ENCODE results near the gene COX7A1. TPM values are rescaled to one million over a fixed set of nuclear protein-coding genes. Genes with fewer than 3 reads are reported as not detected.
A peak's percentile ranks its signal among the peaks of the same experiment; 100 is the strongest.

COX7A1 gene
- total and polyA plus RNA-seq, 7 donors: 11.3 to 88.5 (median 43.0) TPM

DNA sequence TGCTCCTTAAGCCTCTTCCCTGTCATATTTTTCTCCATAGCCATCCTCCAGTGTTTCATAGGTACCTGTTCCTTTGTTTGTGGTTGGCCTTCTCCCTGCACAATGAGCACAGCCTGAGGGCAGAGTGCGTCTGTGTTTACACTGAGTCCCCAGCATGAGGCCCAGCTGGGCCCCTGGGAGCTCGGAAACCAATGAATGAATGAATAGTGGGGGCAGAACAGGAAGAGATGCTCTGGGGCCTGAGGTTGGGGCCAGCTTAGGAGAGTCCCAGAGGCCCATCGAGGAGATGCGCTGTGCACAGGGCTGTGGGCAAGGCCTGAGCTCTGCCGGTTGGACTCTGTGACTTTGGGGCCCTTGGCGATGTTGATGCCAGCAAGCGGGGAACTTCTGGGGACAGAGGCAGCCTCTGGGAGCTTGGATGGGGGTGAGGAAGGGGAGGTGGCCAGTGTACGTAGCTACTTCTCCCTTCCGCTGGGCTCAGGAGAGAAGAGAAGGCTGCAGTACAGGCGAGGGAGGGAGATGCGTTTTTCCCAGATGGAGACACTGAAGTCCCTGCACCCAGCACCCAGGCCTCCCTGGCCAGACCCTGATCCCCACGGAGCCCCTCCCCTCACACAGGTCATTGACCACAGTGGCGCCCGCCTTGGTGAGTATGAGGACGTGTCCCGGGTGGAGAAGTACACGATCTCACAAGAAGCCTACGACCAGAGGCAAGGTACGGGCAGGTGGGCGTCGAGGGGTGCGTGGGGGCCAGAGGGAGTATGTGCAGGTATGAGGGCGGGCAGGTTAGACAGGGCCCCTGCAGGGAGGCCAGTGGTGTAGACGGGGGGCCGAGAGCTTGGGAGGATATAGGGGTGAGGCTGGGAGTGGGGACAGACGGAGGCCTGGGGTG is 31.9 kb downstream of the COX7A1 start:
- TF ChIP-seq, protein P1, sequence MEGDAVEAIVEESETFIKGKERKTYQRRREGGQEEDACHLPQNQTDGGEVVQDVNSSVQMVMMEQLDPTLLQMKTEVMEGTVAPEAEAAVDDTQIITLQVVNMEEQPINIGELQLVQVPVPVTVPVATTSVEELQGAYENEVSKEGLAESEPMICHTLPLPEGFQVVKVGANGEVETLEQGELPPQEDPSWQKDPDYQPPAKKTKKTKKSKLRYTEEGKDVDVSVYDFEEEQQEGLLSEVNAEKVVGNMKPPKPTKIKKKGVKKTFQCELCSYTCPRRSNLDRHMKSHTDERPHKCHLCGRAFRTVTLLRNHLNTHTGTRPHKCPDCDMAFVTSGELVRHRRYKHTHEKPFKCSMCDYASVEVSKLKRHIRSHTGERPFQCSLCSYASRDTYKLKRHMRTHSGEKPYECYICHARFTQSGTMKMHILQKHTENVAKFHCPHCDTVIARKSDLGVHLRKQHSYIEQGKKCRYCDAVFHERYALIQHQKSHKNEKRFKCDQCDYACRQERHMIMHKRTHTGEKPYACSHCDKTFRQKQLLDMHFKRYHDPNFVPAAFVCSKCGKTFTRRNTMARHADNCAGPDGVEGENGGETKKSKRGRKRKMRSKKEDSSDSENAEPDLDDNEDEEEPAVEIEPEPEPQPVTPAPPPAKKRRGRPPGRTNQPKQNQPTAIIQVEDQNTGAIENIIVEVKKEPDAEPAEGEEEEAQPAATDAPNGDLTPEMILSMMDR (IDR thresholded peaks at IDR 0.05): no peak
- TF ChIP-seq EP300 (IDR thresholded peaks at IDR 0.05): no peak
- TF ChIP-seq POLR2A (IDR thresholded peaks at IDR 0.05): no peak
- TF ChIP-seq POLR2AphosphoS5 (IDR thresholded peaks at IDR 0.05): no peak
- H3K4me1 ChIP-seq: peaks cover 0 to 24% (median 18%) of the 10 kb centered on the region in 4 donors
- no peaks in the 10 kb centered on the region for H3K9me3 ChIP-seq
- H3K27me3 ChIP-seq: no peaks in the 10 kb centered on the region
- WGBS, 2 donors: 91 to 94% methylated on average over 26 of the region's 26 CpGs
- H3K4me3 ChIP-seq: no peak overlapping the region
- intact Hi-C loops (cut with DNase I): no loop called here
- no peak for DNase-seq
- no peak overlapping the region for H3K27ac ChIP-seq
- peaks cover 7 to 89% (median 43%) of the 10 kb centered on the region in 4 donors for H3K36me3 ChIP-seq

DNA sequence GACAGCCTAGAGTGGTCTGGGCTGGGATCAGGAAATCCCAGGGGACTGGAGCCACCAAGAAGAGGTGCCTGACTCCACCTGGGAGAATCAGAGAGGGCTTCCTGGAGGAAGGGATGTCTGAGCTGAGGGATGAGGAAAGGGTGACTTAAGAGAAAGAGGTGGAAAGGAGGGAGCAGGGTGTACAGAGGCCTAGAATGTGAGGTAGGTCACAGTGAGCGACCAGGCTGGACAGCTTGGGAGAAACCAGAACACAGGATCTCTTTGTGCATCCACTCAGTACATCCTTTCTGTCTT is 36.0 kb downstream of the COX7A1 start:
- no peak for DNase-seq
- intact Hi-C loops (cut with DNase I): no loop called here
- Histone ChIP-seq H3K36me3 (peaks cover 12 to 72% (median 26%) of the 10 kb centered on the region in 4 donors), H3K27ac (peak overlapping the region; percentile 91 to 95 (median 92)), H3K27me3 (no peaks in the 10 kb centered on the region), H3K4me1 (peaks cover 0 to 39% (median 30%) of the 10 kb centered on the region in 4 donors), H3K9me3 (no peaks in the 10 kb centered on the region), H3K4me3 (peak overlapping the region; percentile 51 to 92 (median 82))
- 93 to 94% methylated on average over 1 of the region's 1 CpG for WGBS, 2 donors
- no peak for TF ChIP-seq POLR2A (IDR thresholded peaks at IDR 0.05)
- TF ChIP-seq EP300 (IDR thresholded peaks at IDR 0.05): no peak
- TF ChIP-seq POLR2AphosphoS5 (IDR thresholded peaks at IDR 0.05): no peak
- TF ChIP-seq, protein P1 (IDR thresholded peaks at IDR 0.05): no peak

DNA sequence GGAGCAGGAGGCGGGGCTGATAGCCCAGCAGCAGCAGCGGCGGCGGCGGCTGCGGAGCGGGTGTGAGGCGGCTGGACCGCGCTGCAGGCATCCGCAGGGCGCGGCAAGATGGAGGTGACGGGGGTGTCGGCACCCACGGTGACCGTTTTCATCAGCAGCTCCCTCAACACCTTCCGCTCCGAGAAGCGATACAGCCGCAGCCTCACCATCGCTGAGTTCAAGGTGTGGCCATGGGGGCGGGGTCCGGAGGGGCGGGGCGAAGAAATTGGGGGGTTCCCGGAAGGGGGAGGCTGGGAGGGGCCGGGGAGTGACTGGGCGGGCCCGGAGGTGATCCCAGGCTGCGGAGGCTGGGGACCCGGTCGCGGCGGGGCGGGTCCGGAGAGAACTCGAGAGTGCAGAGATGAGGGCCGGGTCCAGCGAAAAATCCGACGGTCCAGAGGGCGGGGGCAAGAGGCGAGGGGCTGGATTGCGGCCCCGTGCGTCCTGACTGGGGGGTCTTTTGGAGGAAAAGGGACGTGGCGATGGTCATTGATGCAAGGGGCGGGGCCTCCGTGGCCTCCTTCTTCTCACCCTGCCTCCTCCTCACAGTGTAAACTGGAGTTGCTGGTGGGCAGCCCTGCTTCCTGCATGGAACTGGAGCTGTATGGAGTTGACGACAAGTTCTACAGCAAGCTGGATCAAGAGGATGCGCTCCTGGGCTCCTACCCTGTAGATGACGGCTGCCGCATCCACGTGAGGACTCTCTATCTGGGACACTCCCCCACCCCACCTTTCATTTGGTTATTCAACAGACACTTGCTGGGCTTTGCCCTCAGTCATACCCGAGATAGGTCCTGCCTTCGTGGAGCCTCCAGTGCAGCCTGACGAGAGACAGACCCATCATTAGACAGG is 36.5 kb downstream of the COX7A1 start, which contains the start of gene TBCB:
Gene TBCB, plus strand, starts transcription at position 16 of the 891 bp plus-strand sequence. Its CDS starts 93 bp downstream, at position 109.
- Histone ChIP-seq H3K4me3 (peak within 1 kb of the TSS; percentile 74 to 92 (median 84)), H3K27me3 (no peaks in the 10 kb centered on the region), H3K9me3 (no peaks in the 10 kb centered on the region), H3K36me3 (peaks cover 13 to 72% (median 25%) of the 10 kb centered on the region in 4 donors), H3K27ac (peak within 1 kb of the TSS; percentile 91 to 95 (median 92)), H3K4me1 (peaks cover 0 to 39% (median 30%) of the 10 kb centered on the region in 4 donors)
- intact Hi-C loops (cut with DNase I): loop anchor here (2.0 kb wide), 1 partner anchor 121 kb away; the partner anchor contains the start of gene SDHAF1
- TF ChIP-seq POLR2A (IDR thresholded peaks at IDR 0.05) (peak in 1 of 2 donors; percentile 49), POLR2AphosphoS5 (IDR thresholded peaks at IDR 0.05) (peak; percentile 38 to 93 (median 74)), EP300 (IDR thresholded peaks at IDR 0.05) (no peak)
- peak; percentile 92 for DNase-seq
- 3 to 5% methylated on average over 59 of the region's 59 CpGs for WGBS, 2 donors

DNA sequence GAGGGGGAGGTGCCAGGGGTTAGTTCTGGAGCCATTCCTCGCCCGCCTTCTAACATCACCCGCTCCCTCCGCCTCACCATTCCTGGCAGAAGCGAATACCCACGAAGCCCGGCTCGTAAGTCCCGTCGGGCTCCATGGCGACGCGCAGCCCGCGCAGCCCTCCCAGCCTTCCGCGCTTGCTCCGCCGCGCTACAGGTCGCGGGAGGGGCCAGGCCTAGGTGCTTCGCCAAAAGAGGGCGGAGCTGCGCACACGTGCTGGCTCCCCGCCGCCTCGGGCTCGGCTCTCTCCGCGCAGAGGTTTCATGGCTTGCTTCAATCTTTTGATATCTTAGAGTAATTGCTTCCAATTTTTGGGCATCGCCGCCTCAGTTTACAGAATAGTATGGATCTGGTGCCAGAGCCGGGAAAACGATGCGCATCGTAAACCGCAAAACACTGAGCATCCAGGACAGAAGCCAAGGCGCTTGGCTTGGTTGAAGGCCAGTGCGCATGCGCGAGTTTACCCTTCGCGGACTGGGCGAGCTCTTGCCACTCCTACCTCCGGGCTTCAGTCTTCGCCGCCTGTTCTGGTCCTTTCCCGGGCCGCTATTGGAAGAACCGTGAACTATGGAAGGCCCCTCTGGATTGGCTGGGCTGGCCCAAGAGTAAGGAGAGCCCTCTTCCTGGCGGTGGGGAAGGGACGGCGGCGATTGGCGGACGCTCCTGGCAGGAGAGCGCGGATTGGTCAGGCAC is 37.4 kb downstream of the COX7A1 start, which contains the start of gene POLR2I:
Gene POLR2I, minus strand, starts transcription at position 155 of the 732 bp plus-strand sequence. Its CDS starts 19 bp downstream, at position 136.
- peaks cover 0 to 36% (median 28%) of the 10 kb centered on the region in 4 donors for H3K4me1 ChIP-seq
- TF ChIP-seq POLR2A (IDR thresholded peaks at IDR 0.05): peak; percentile 67 to 69
- peak; percentile 89 to 96 (median 94) for TF ChIP-seq POLR2AphosphoS5 (IDR thresholded peaks at IDR 0.05)
- TF ChIP-seq EP300 (IDR thresholded peaks at IDR 0.05): peak in 1 of 4 donors; percentile 25
- TF ChIP-seq, protein P1 (IDR thresholded peaks at IDR 0.05): no peak

More for the DNA sequence above, 37.4 kb downstream of the COX7A1 start, which contains the start of gene POLR2I:
- DNase-seq: peak; percentile 100
- Histone ChIP-seq H3K27ac (peak within 1 kb of the TSS; percentile 91 to 95 (median 92)), H3K9me3 (no peaks in the 10 kb centered on the region), H3K27me3 (no peaks in the 10 kb centered on the region), H3K4me3 (peak within 1 kb of the TSS; percentile 74 to 92 (median 84)), H3K36me3 (peaks cover 13 to 68% (median 21%) of the 10 kb centered on the region in 4 donors)
- WGBS, 2 donors: 0% methylated on average over 60 of the region's 60 CpGs
- intact Hi-C loops (cut with DNase I): loop anchor here (1.0 to 2.0 kb wide), 2 partner anchors 61 to 120 kb away; partner anchors contain the start of genes SDHAF1, THAP8 and WDR62
